ENCODE measurements around the gene DUSP5. TPM values are rescaled to one million over a fixed set of nuclear protein-coding genes. Genes with fewer than 3 reads are reported as not detected.

The DUSP5 gene
- total RNA-seq, 1 donor from 2014 or later: 0.34 TPM

GRCh38 chr10:110495731-110496552 is 1.8 kb upstream of the DUSP5 start:
- Histone ChIP-seq H3K4me1 (peaks cover 29% of the 10 kb centered on the region), H3K27me3 (peaks cover 56% of the 10 kb centered on the region), H4K20me1 (ENCODE audit: low read depth) (peaks cover 13% of the 10 kb centered on the region), H3K4me2 (peak overlapping the region; percentile 88), H2AFZ (replicated peaks) (no peak overlapping the region), H3K9me3 (ENCODE audit: low read depth) (no peaks in the 10 kb centered on the region), H3K36me3 (no peaks in the 10 kb centered on the region), H3K4me3 (peak overlapping the region; percentile 87), H3K79me2 (ENCODE audit: low read depth) (no peaks in the 10 kb centered on the region), H3K27ac (no peak overlapping the region), H3F3A (ENCODE audit: low read depth) (peaks cover 40% of the 10 kb centered on the region), H3K9ac (no peak overlapping the region)
- Mint-ChIP-seq H3K4me3 (peak overlapping the region; percentile 95), H3K36me3 (no peaks in the 10 kb centered on the region), H3K27ac (no peak overlapping the region), H3K9me3 (peaks cover 2% of the 10 kb centered on the region), H3K27me3 (ENCODE audit: insufficient read depth, low read depth) (peaks cover 23% of the 10 kb centered on the region), H3K4me1 (peaks cover 40% of the 10 kb centered on the region)
- TF ChIP-seq EZH2 (IDR thresholded peaks at IDR 0.05) (no peak), EZH2phosphoT487 (IDR thresholded peaks at IDR 0.05) (no peak), CTCF (IDR thresholded peaks at IDR 0.05) (no peak)
- DNase-seq (ENCODE audit: low spot score): peak; percentile 58

GRCh38 chr10:110496553-110497437 is 912 bp upstream of the DUSP5 start:
- no peaks in the 10 kb centered on the region for H3K36me3 Mint-ChIP-seq
- Histone ChIP-seq H4K20me1 (ENCODE audit: low read depth) (peaks cover 13% of the 10 kb centered on the region), H3K4me3 (peak overlapping the region; percentile 87), H3K79me2 (ENCODE audit: low read depth) (no peaks in the 10 kb centered on the region), H2AFZ (replicated peaks) (peak overlapping the region; percentile 96), H3F3A (ENCODE audit: low read depth) (peaks cover 40% of the 10 kb centered on the region), H3K27me3 (peaks cover 58% of the 10 kb centered on the region), H3K36me3 (no peaks in the 10 kb centered on the region), H3K4me1 (peaks cover 37% of the 10 kb centered on the region), H3K4me2 (peak overlapping the region; percentile 88), H3K9ac (no peak overlapping the region), H3K9me3 (ENCODE audit: low read depth) (no peaks in the 10 kb centered on the region), H3K27ac (no peak overlapping the region)
- peak overlapping the region; percentile 86 for H3K27ac Mint-ChIP-seq
- H3K4me3 Mint-ChIP-seq: peak overlapping the region; percentile 95
- DNase-seq (ENCODE audit: low spot score): no peak
- peaks cover 23% of the 10 kb centered on the region for H3K27me3 Mint-ChIP-seq (ENCODE audit: insufficient read depth, low read depth)
- TF ChIP-seq CTCF (IDR thresholded peaks at IDR 0.05) (no peak), EZH2phosphoT487 (IDR thresholded peaks at IDR 0.05) (peak; percentile 34), EZH2 (IDR thresholded peaks at IDR 0.05) (peak; percentile 57)
- peaks cover 49% of the 10 kb centered on the region for H3K4me1 Mint-ChIP-seq
- H3K9me3 Mint-ChIP-seq: peaks cover 2% of the 10 kb centered on the region

- peak overlapping the region; percentile 88 for H3K4me2 ChIP-seq
- H3K4me1 ChIP-seq: peaks cover 48% of the 10 kb centered on the region
- H3K9ac ChIP-seq: no peak overlapping the region
- H3K27ac ChIP-seq: no peak overlapping the region
- H3K9me3 ChIP-seq (ENCODE audit: low read depth): no peaks in the 10 kb centered on the region
- Mint-ChIP-seq H3K27me3 (ENCODE audit: insufficient read depth, low read depth) (peaks cover 20% of the 10 kb centered on the region), H3K9me3 (peaks cover 2% of the 10 kb centered on the region), H3K4me3 (peak overlapping the region; percentile 88), H3K4me1 (peaks cover 60% of the 10 kb centered on the region), H3K27ac (peak overlapping the region; percentile 16), H3K36me3 (no peaks in the 10 kb centered on the region)
- H3K79me2 ChIP-seq (ENCODE audit: low read depth): no peaks in the 10 kb centered on the region
- DNase-seq (ENCODE audit: low spot score): peak; percentile 77
- no peaks in the 10 kb centered on the region for H3K36me3 ChIP-seq
- peaks cover 58% of the 10 kb centered on the region for H3K27me3 ChIP-seq
- peaks cover 40% of the 10 kb centered on the region for H3F3A ChIP-seq (ENCODE audit: low read depth)
- peak overlapping the region; percentile 87 for H3K4me3 ChIP-seq
- peaks cover 13% of the 10 kb centered on the region for H4K20me1 ChIP-seq (ENCODE audit: low read depth)
- H2AFZ ChIP-seq (replicated peaks): no peak overlapping the region
- TF ChIP-seq EZH2phosphoT487 (IDR thresholded peaks at IDR 0.05) (peak; percentile 74), EZH2 (IDR thresholded peaks at IDR 0.05) (no peak)
These were observed 627 bp downstream of the DUSP5 start for GRCh38 chr10:110498087-110498981.

Data from neural progenitor cell (in vitro differentiated cells).